Natural killer cell (primary cell): ENCODE measurements around the gene RXRA. TPM values are rescaled to one million over a fixed set of nuclear protein-coding genes. Genes with fewer than 3 reads are reported as not detected.

Source experiments
- ATAC-seq, 3 donors: fragments of 150-1000 bp in 2 of 3; fragments of 200-7000 bp in 1 of 3; cut with Tn5 transposase; 1 replicate in 1 of 3; 2 replicates in 2 of 3; pipeline ENCODE4 v1.10.0; 2021; ENCODE audit warnings: mild to moderate bottlenecking in 2 of 3, moderate library complexity in 2 of 3
- DNase-seq, 2 donors: peaks; one replicate each; pipeline versions ENCODE4 v3.0.0 to v3.0.0-alpha.2; 2013 to 2021; ENCODE audit warnings: mixed read lengths in 1 of 2
- H3K27ac ChIP-seq: one replicate; pipeline ENCODE4 v1.5.1; 2013; ENCODE audit warnings: mild to moderate bottlenecking, low read length
- H3K27me3 ChIP-seq: one replicate; pipeline ENCODE4 v1.6.1; 2013; ENCODE audit warnings: low read length; ENCODE audit not compliant: control insufficient read depth, insufficient read depth
- H3K36me3 ChIP-seq: one replicate; pipeline ENCODE4 v1.6.1; 2013; ENCODE audit warnings: low read length; ENCODE audit not compliant: control insufficient read depth, insufficient read depth
- H3K4me1 ChIP-seq: one replicate; pipeline ENCODE4 v1.6.1; 2013; ENCODE audit warnings: low read length; ENCODE audit not compliant: control insufficient read depth, insufficient read depth
- H3K4me3 ChIP-seq: one replicate; pipeline ENCODE4 v1.5.1; 2013; ENCODE audit warnings: low read length
- H3K9me3 ChIP-seq: one replicate; pipeline ENCODE4 v1.6.1; 2013; ENCODE audit warnings: low read length; ENCODE audit not compliant: control insufficient read depth, insufficient read depth
- H3K27ac Mint-ChIP-seq, 2 donors: one replicate each; pipeline ENCODE4 v1.8.0; 2022; ENCODE audit warnings: mild to moderate bottlenecking in 2 of 2, mixed read lengths in 2 of 2, moderate library complexity in 1 of 2
- H3K27me3 Mint-ChIP-seq, 2 donors: one replicate each; pipeline ENCODE4 v1.8.0; 2022; ENCODE audit warnings: low read depth in 2 of 2, mixed read lengths in 2 of 2
- H3K36me3 Mint-ChIP-seq: one replicate; pipeline ENCODE4 v1.8.0; 2022; ENCODE audit warnings: mixed read lengths
- H3K4me1 Mint-ChIP-seq, 2 donors: one replicate each; pipeline ENCODE4 v1.8.0; 2022; ENCODE audit warnings: mixed read lengths in 2 of 2
- H3K4me3 Mint-ChIP-seq: one replicate; pipeline ENCODE4 v1.8.0; 2022; ENCODE audit warnings: mild to moderate bottlenecking, moderate library complexity, mixed read lengths
- H3K9me3 Mint-ChIP-seq, 2 donors: one replicate each; pipeline ENCODE4 v1.8.0; 2022; ENCODE audit warnings: mixed read lengths in 2 of 2
- WGBS: methylation state at CpG from one replicate; pipeline ENCODE4 v1.1.7; 2013; ENCODE audit warnings: missing lambda C conversion rate; ENCODE audit not compliant: insufficient coverage; 5-methylcytosine and 5-hydroxymethylcytosine counted together
- intact Hi-C: fragments of 100-400 bp; cut with micrococcal nuclease; formaldehyde crosslinking; loops from one replicate; pipeline ENCODE4 v1.14.2; 2022
- total RNA-seq, 4 donors: library from RNA; stranded (reverse); fragments of 120-200 nt in 1 of 4; gene quantifications; one replicate each; pipeline versions ENCODE4 v1.2.3 to v1.2.4, GENCODE V29; 2013 to 2022
- TF ChIP-seq, protein P1 (sequence below): fragments of 200-600 bp; IDR thresholded peaks from one replicate; pipeline ENCODE4 v1.8.0; 2022; ENCODE audit warnings: antibody characterized with exemption

RXRA gene
- total RNA-seq, 3 donors from 2014 or later (not counting 1 experiment from before 2014, with no cell fraction given) = 30.9 to 64.1 (median 42.2) TPM

DNA sequence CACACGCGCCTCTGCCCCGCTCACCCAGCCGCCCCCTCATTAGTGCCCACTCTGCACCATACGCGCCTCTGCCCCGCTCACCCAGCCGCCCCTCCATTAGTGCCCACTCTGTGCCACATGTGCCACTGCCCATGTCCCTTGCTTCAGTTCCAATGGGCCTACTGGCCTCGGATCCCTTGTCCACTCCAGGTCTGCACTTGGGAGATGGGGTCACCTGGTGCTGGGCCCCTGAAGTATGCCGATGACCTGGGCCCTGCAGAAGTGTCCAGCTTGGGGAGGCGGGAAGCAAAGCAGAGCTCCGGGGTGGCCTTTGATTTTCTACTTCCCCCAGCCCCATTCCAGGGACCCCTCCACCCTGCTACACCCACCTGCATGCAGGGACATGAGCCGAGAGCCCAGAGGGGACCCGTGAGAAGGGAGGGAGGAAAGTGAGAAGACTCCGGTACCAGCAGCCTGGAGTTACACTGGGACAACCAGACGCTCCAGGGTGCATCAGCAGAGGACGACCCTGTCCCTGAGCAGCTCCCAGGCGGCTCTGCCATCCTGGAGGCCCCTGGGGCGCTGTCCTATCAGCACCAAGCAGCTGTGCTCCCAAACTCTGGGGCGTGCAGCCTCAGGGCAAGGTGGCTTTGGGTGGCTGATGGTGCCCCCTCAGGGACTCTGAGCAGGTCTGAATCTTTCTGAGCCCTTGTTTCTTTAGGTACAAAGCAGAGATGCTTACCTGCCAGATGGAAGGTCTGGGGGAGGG lies 140.8 kb downstream of the RXRA start:
- peaks cover 7% of the 10 kb centered on the region for H3K4me1 ChIP-seq
- Mint-ChIP-seq H3K27me3 (no peaks in the 10 kb centered on the region), H3K9me3 (no peaks in the 10 kb centered on the region), H3K4me3 (no peak overlapping the region), H3K4me1 (peaks cover 0 to 4% of the 10 kb centered on the region in 2 donors), H3K36me3 (no peaks in the 10 kb centered on the region), H3K27ac (no peak overlapping the region)
- TF ChIP-seq, protein P1, sequence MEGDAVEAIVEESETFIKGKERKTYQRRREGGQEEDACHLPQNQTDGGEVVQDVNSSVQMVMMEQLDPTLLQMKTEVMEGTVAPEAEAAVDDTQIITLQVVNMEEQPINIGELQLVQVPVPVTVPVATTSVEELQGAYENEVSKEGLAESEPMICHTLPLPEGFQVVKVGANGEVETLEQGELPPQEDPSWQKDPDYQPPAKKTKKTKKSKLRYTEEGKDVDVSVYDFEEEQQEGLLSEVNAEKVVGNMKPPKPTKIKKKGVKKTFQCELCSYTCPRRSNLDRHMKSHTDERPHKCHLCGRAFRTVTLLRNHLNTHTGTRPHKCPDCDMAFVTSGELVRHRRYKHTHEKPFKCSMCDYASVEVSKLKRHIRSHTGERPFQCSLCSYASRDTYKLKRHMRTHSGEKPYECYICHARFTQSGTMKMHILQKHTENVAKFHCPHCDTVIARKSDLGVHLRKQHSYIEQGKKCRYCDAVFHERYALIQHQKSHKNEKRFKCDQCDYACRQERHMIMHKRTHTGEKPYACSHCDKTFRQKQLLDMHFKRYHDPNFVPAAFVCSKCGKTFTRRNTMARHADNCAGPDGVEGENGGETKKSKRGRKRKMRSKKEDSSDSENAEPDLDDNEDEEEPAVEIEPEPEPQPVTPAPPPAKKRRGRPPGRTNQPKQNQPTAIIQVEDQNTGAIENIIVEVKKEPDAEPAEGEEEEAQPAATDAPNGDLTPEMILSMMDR = no peak
- ATAC-seq = no peak
- intact Hi-C loops = no loop called here
- no peaks in the 10 kb centered on the region for H3K36me3 ChIP-seq
- no peak overlapping the region for H3K27ac ChIP-seq
- 88% methylated on average over 20 of the region's 20 CpGs for WGBS
- H3K27me3 ChIP-seq = no peaks in the 10 kb centered on the region
- H3K4me3 ChIP-seq = no peak overlapping the region
- no peaks in the 10 kb centered on the region for H3K9me3 ChIP-seq
- no peak for DNase-seq

DNA sequence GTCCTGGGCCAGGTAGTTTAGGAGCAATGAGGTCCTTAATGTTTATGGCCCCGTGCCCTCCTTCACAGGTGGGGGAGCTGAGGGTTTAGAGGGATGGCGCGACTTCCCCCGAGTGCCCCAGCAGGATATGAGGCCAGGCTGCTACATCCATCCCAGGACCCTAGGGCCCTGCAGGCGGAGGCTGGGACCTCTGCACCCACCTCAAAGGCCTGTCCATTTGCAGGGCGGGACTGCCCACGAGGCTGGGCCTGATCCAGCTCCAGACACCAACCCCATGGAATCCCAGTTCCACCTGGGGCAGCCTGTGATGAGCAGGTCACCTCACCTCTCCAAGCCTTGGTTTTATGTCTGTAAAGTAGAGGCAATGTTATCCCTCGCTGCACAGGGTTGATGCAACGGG lies 142.1 kb downstream of the RXRA start:
- Mint-ChIP-seq H3K27ac (no peak overlapping the region), H3K4me3 (no peak overlapping the region), H3K9me3 (no peaks in the 10 kb centered on the region), H3K36me3 (no peaks in the 10 kb centered on the region), H3K4me1 (no peaks in the 10 kb centered on the region), H3K27me3 (no peaks in the 10 kb centered on the region)
- TF ChIP-seq, protein P1 = no peak
- intact Hi-C loops = no loop called here
- Histone ChIP-seq H3K36me3 (no peaks in the 10 kb centered on the region), H3K4me1 (peaks cover 7% of the 10 kb centered on the region), H3K27me3 (no peaks in the 10 kb centered on the region), H3K9me3 (no peaks in the 10 kb centered on the region), H3K27ac (no peak overlapping the region), H3K4me3 (no peak overlapping the region)
- ATAC-seq (peak in 1 of 3 donors; percentile 38), DNase-seq (no peak)
- 83% methylated on average over 9 of the region's 9 CpGs for WGBS

DNA sequence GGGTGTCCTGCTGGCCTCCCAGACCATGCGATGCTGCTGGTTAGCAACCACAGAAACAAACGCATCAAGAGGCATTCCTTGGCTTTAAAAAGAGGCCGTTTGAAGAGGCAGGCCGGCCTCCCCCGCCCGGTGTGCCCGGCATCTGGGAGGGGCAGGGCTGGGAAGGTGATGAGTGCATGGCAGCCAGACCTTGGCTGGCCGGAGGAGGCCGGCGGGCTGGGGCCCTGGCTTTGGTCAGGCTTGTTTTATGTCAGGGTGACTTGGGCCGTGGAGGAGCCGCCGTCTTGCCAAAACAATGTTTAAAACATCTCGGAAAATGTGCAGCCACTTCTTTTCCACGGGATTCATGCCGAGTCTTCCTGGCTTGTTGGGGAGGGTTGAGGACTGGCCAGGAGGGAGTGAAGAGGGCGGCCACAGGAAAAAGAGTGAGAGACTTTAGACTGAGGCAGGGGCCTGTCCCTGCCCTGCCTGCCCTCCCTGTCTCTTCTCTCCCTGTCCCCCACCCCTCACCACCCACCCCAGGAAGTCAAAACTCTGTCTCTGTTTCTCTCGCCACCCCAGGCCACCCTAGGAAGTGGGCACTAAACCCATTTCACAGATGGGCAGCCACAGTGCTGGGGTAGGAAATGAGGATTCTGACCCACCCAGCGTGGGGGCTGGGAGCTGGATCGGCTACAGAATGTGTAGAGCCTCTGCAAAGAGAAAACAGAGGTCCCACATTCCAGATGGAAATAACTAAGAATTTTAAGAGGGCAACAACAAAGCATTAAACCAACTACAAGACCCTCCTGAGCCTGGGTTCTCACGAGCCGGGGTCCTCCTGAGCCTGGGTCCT lies 143.0 kb downstream of the RXRA start:
- WGBS = 86% methylated on average over 21 of the region's 22 CpGs
- no peak for DNase-seq
- H3K4me3 Mint-ChIP-seq = no peak overlapping the region
- H3K27ac Mint-ChIP-seq = no peak overlapping the region
- Histone ChIP-seq H3K36me3 (no peaks in the 10 kb centered on the region), H3K27me3 (no peaks in the 10 kb centered on the region), H3K4me1 (peaks cover 7% of the 10 kb centered on the region), H3K4me3 (no peak overlapping the region), H3K9me3 (no peaks in the 10 kb centered on the region), H3K27ac (no peak overlapping the region)
- ATAC-seq = no peak
- no peaks in the 10 kb centered on the region for H3K4me1 Mint-ChIP-seq
- no peaks in the 10 kb centered on the region for H3K27me3 Mint-ChIP-seq
- H3K9me3 Mint-ChIP-seq = no peaks in the 10 kb centered on the region
- H3K36me3 Mint-ChIP-seq = no peaks in the 10 kb centered on the region
- intact Hi-C loops = no loop called here
- TF ChIP-seq, protein P1 = no peak
